ENCODE results near the gene NINJ1.
"Not testable (repeated sequence)": the region's sequence is repeated elsewhere in the genome, so short reads cannot be mapped to it uniquely, and the experiment has no call there.

Gene NINJ1

GRCh38 chr9:93117924-93118862 is 15.9 kb downstream of the NINJ1 start:
- H3K4me3 ChIP-seq (replicated peaks; ENCODE audit: low read depth, low read length), result no peak overlapping the region
- no peak for TF ChIP-seq CTCF (IDR thresholded peaks at IDR 0.05; ENCODE audit: low read length, missing control alignments)
- DNase-seq (ENCODE audit: low read depth), result no peak

DNA sequence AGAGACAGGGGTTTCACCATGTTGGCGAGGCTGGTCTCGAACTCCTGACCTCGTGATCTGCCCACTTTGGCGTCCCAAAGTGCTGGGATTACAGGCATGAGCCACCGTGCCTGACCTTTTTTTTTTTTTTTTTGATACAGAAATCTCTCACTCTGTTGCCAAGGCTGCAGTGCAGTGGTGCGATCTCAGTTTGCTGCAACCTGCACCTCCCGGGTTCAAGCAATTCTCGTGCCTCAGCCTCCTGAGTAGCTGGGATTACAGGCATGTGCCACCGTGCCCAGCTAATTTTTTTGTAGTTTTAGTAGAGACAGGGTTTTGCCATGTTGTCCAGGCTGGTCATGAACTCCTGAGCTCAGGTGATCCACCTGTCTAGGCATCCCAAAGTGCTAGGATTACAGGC is 16.5 kb downstream of the NINJ1 start:
- H3K4me3 ChIP-seq (replicated peaks; ENCODE audit: low read depth, low read length); DNase-seq (ENCODE audit: low read depth): not testable (repeated sequence)

DNA sequence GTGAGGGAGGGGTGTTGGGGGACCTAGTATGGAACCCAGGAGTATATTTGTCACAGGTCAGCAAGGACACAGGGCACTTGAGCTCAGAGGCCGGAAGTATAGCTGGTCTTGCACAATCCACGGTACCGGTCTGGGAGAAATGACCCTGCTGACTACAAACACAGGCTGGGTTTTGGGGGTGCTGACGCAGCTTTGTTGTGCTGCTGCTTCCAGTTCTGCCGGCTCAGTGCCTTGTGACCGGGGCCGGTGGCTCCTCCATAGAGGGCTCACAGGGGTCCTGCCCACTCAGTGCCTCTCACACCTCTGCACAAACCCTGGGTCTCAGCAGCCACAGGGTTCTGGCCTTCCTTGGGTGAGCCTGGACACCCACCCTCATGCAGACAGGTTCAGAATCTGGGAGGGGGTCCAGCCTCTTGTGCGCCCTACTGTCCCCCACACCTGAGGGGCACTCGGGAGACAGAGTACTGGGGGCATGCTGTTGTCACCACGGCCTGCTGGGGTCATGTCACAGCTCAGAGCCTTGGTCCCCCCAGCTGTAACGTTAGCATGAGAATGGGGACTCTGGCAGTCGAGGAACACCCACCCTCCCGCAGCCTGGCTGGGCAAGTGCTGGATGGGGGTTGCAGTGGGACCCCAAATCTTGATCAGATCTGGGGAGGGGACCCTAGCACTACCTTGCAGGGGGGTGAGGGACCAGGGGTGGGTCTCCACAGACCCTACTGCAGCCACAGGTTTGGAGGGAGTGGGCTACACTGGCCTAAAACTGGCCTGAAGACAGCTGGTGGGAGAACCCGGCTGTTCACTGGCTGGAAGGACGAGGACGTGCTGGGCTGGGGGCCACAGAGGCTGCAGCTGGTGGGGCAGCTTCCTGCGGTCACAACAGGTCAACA is 17.7 kb downstream of the NINJ1 start:
- TF ChIP-seq CTCF (IDR thresholded peaks at IDR 0.05; ENCODE audit: low read length, missing control alignments), result no peak
- no peak overlapping the region for H3K4me3 ChIP-seq (replicated peaks; ENCODE audit: low read depth, low read length)
- DNase-seq (ENCODE audit: low read depth), result peak; percentile 65

- H3K4me3 ChIP-seq (replicated peaks; ENCODE audit: low read depth, low read length), result no peak overlapping the region
- DNase-seq (ENCODE audit: low read depth), result no peak
- TF ChIP-seq CTCF (IDR thresholded peaks at IDR 0.05; ENCODE audit: low read length, missing control alignments), result no peak
Measured at GRCh38 chr9:93115486-93116071, 18.5 kb downstream of the NINJ1 start.

DNA sequence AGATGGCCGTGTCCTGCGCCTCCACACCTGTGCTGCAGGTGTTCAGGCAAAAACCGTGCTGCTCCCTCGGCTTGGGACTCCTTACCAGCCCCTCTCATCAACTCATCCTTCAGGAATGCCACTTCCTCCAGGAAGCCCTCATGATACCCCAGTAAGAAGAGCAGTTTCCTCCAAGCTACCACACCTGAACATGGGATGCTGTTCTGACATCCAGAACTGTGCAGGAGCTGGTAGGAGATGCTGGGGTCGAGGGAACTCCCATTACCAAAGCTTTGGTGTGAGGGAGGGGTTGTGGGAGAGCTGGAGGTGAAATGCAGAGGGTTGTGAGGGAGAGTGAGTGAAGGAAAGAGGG is 19.1 kb downstream of the NINJ1 start:
- DNase-seq (ENCODE audit: low read depth), result no peak
- H3K4me3 ChIP-seq (replicated peaks; ENCODE audit: low read depth, low read length), result no peak overlapping the region
- no peak for TF ChIP-seq CTCF (IDR thresholded peaks at IDR 0.05; ENCODE audit: low read length, missing control alignments)

DNA sequence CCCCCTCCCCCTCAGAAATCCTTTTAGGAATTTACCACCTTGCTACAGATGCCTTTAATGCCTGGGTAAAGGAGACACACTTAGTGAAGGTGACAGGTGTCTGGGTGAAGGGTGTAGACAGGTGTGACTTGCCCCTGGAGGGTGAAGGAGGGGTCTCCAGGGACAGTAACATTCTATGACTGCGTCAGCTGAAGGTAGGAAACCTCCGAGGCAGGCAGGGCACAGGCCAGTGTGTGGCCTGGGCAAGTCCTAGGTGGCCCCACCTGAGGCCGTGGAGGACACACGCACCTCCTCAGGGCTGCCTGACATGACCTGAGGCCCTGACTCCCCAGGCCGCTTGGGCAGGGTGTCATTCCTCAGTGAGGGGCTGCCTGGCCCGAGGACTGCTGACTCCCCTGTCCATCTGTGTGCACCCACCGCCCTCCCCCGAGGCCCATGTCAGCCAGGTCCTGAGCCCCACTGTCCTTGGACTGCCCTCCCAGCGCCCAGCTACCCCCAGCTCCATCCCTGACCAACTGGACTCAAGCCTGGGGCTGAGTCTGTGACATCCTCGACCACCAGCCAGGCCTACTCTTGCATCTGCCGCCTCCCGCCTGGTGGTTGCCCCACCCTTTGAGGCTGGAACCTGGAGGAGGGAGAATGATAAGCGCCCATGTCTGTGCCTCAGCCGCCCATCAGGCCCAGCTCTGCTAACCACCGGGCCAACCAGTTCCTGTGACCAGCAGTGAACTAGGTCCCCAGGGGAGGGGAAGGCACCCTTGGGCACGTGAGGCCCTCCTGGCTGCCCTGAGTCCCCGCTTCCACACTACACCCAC is 19.7 kb downstream of the NINJ1 start:
- no peak for TF ChIP-seq CTCF (IDR thresholded peaks at IDR 0.05; ENCODE audit: low read length, missing control alignments)
- no peak for DNase-seq (ENCODE audit: low read depth)
- no peak overlapping the region for H3K4me3 ChIP-seq (replicated peaks; ENCODE audit: low read depth, low read length)

All from fibroblast of pulmonary artery (primary cell).